DOHH2 (cell line): Measurements from ENCODE around the gene DNAH1.

Experiments used
- H3F3A ChIP-seq: fragments of 200-600 bp; sonication (generic), shearing (Covaris generic); 2 replicates; pipeline ENCODE4 v1.6.0; 2016; ENCODE audit warnings: antibody characterized with exemption, mild to moderate bottlenecking; ENCODE audit not compliant: control insufficient read depth, insufficient read depth
- H3K27ac ChIP-seq: fragments of 200-600 bp; sonication (generic); 2 replicates; pipeline ENCODE4 v1.5.1; 2014; ENCODE audit warnings: low read depth, mild to moderate bottlenecking, low read length, moderate library complexity
- H3K27me3 ChIP-seq: fragments of 200-600 bp; sonication (generic); 2 replicates; pipeline ENCODE4 v1.6.1; 2014; ENCODE audit warnings: mild to moderate bottlenecking, low read length, mixed read lengths; ENCODE audit not compliant: control insufficient read depth
- H3K36me3 ChIP-seq: fragments of 200-600 bp; sonication (generic); 2 replicates; pipeline ENCODE4 v1.6.1; 2014; ENCODE audit warnings: mild to moderate bottlenecking, low read length, moderate library complexity, mixed read lengths; ENCODE audit not compliant: control insufficient read depth
- H3K4me1 ChIP-seq: fragments of 200-600 bp; sonication (generic); 2 replicates; pipeline ENCODE4 v1.6.1; 2014; ENCODE audit warnings: mild to moderate bottlenecking, low read length, mixed read lengths; ENCODE audit not compliant: control insufficient read depth
- H3K4me2 ChIP-seq: fragments of 200-600 bp; sonication (generic); 2 replicates; pipeline ENCODE4 v1.6.0; 2014; ENCODE audit warnings: mild to moderate bottlenecking, low read length, moderate library complexity
- H3K4me3 ChIP-seq: fragments of 200-600 bp; sonication (generic); 2 replicates; pipeline ENCODE4 v1.5.1; 2014; ENCODE audit warnings: mild to moderate bottlenecking, low read length, mixed read lengths
- H3K79me2 ChIP-seq: fragments of 200-600 bp; sonication (generic); 2 replicates; pipeline ENCODE4 v1.6.1; 2014; ENCODE audit warnings: mild to moderate bottlenecking, low read length, mixed read lengths; ENCODE audit not compliant: control insufficient read depth
- H3K9me2 ChIP-seq: fragments of 200-600 bp; sonication (generic); replicated peaks from 2 replicates; pipeline ENCODE4 v1.6.1; 2014; ENCODE audit warnings: mild to moderate bottlenecking, low read length, mixed read lengths; ENCODE audit not compliant: control insufficient read depth
- H3K9me3 ChIP-seq: fragments of 200-600 bp; sonication (generic); 2 replicates; pipeline ENCODE4 v1.6.1; 2014; ENCODE audit warnings: antibody characterized with exemption, low read length, mixed read lengths; ENCODE audit not compliant: control insufficient read depth, insufficient read depth
- H4K20me1 ChIP-seq: fragments of 200-600 bp; sonication (generic); 2 replicates; pipeline ENCODE4 v1.6.0; 2014; ENCODE audit warnings: low read depth, mild to moderate bottlenecking, antibody characterized with exemption, low read length, moderate library complexity; ENCODE audit not compliant: control insufficient read depth, insufficient read depth
- CTCF ChIP-seq: fragments of 200-600 bp; sonication (generic); IDR thresholded peaks from one replicate; pipeline ENCODE4 v1.5.1; 2014; ENCODE audit warnings: antibody characterized with exemption, mild to moderate bottlenecking, low read depth, low read length; ENCODE audit not compliant: poor library complexity, severe bottlenecking
- EZH2phosphoT487 ChIP-seq: fragments of 200-600 bp; sonication (generic); IDR thresholded peaks from 2 replicates; pipeline ENCODE4 v1.6.1; 2017; ENCODE audit warnings: borderline replicate concordance, mild to moderate bottlenecking, antibody characterized with exemption, low read length, moderate library complexity, mixed read lengths

Gene DNAH1

GRCh38 chr3:52328536-52329080, 12.5 kb downstream of the DNAH1 start:
- Histone ChIP-seq H3F3A (no peaks in the 10 kb centered on the region), H3K4me3 (no peak overlapping the region)
- TF ChIP-seq CTCF (no peak), EZH2phosphoT487 (no peak)

GRCh38 chr3:52330194-52330805, 14.2 kb downstream of the DNAH1 start:
- H3K4me3 ChIP-seq: no peak overlapping the region
- H4K20me1 ChIP-seq: no peaks in the 10 kb centered on the region; the same call in 1 of the 2 replicates
- H3K4me1 ChIP-seq: no peaks in the 10 kb centered on the region
- TF ChIP-seq EZH2phosphoT487 (no peak), CTCF (no peak)
- no peaks in the 10 kb centered on the region for H3F3A ChIP-seq
- H3K27ac ChIP-seq: no peak overlapping the region
- H3K36me3 ChIP-seq: no peaks in the 10 kb centered on the region
- no peaks in the 10 kb centered on the region for H3K9me2 ChIP-seq
- no peaks in the 10 kb centered on the region for H3K27me3 ChIP-seq
- H3K9me3 ChIP-seq: no peaks in the 10 kb centered on the region
- no peak overlapping the region for H3K4me2 ChIP-seq
- H3K79me2 ChIP-seq: no peaks in the 10 kb centered on the region

More at GRCh38 chr3:52328536-52329080, 12.5 kb downstream of the DNAH1 start:
- no peaks in the 10 kb centered on the region; the same call in 1 of the 2 replicates for H4K20me1 ChIP-seq
- no peaks in the 10 kb centered on the region for H3K79me2 ChIP-seq
- H3K9me3 ChIP-seq: no peaks in the 10 kb centered on the region
- no peaks in the 10 kb centered on the region for H3K27me3 ChIP-seq
- H3K9me2 ChIP-seq: no peaks in the 10 kb centered on the region
- H3K27ac ChIP-seq: no peak overlapping the region
- H3K4me1 ChIP-seq: no peaks in the 10 kb centered on the region
- H3K36me3 ChIP-seq: no peaks in the 10 kb centered on the region
- no peak overlapping the region for H3K4me2 ChIP-seq

GRCh38 chr3:52331091-52331490, 15.0 kb downstream of the DNAH1 start:
- Histone ChIP-seq H3K27ac (no peak overlapping the region), H3K79me2 (no peaks in the 10 kb centered on the region), H3K9me2 (no peaks in the 10 kb centered on the region), H4K20me1 (no peaks in the 10 kb centered on the region), H3K27me3 (no peaks in the 10 kb centered on the region), H3K4me3 (no peak overlapping the region), H3K4me2 (no peak overlapping the region), H3K36me3 (no peaks in the 10 kb centered on the region), H3K9me3 (no peaks in the 10 kb centered on the region), H3K4me1 (no peaks in the 10 kb centered on the region), H3F3A (no peaks in the 10 kb centered on the region)
- no peak for TF ChIP-seq CTCF
- no peak for TF ChIP-seq EZH2phosphoT487
